G401 (cell line): ENCODE results near the gene AAK1. TPM values are rescaled to one million over a fixed set of nuclear protein-coding genes. Genes with fewer than 3 reads are reported as not detected.
"Not testable (repeated sequence)": the region's sequence is repeated elsewhere in the genome, so short reads cannot be mapped to it uniquely, and the experiment has no call there.

Experiments used
- DNase-seq: peaks from one replicate; pipeline ENCODE4 v3.0.0-alpha.2; 2015; ENCODE audit warnings: low spot score
- in situ Hi-C: cut with HindIII; loops from 2 replicates; pipeline ENCODE4 v1.10.0; 2016; ENCODE audit warnings: low sequenced_read_pairs, mixed read lengths
- total RNA-seq: library from RNA; depleted of rRNA; stranded (reverse); fragments of >200 nt; shearing (Covaris generic); gene quantifications from 2 replicates; pipeline ENCODE4 v1.2.3, GENCODE V29; 2014

The AAK1 gene
- total RNA-seq, 1 experiment from 2014 or later, result 5.6 TPM

DNA sequence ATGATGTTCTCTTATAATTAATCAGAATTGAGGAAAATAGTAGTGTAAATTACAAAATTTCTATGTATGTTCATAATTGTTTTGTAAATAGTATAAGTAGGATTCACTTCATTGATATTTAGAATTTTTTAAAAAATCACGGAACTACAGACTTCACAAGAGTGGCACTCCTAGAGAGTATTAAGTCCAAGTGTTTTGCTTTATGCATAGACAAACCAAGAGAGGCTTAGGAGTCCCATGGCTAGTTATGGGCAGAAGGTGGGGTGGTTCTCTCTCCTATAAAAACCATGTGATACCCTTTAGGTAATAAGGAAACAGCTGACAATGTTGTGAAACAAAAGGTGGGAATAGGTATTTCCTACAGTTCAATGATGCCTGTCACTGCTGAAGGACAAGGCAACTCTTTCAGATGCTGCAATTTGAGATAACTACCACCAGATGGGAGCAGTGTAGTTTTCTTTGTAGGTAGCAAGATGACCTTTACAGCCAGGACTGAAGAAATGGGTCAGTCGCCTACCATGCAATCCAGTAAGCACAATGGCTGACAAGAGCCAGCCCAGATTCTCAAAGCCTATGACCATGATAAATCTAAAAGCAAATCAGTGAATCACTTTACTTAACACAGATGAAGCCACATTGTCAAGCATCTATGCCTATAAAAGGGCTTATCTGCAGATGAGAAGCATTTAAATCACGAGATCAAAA, 83.9 kb downstream of the AAK1 start:
- DNase-seq, result peak; percentile 73
- in situ Hi-C loops, result no loop called here

DNA sequence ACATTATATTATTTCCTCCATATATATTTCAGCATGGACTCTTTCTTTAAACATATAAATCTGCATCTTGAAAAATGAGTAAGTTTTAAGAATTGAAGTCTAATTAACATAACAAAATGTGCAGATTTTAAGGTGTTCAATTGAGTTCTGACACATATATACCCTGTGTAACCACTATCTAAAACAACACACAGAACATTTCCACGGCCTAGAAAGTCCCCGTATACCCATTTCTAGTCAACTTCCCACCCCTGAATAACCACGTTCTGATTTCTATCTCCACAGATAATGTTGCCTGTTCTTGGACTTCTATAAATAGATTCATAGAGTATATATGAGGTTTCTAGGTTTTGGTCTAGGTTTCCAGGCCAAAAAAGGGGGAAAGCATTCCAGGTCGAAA, 87.5 kb downstream of the AAK1 start:
- in situ Hi-C loops, result no loop called here
- DNase-seq, result no peak

DNA sequence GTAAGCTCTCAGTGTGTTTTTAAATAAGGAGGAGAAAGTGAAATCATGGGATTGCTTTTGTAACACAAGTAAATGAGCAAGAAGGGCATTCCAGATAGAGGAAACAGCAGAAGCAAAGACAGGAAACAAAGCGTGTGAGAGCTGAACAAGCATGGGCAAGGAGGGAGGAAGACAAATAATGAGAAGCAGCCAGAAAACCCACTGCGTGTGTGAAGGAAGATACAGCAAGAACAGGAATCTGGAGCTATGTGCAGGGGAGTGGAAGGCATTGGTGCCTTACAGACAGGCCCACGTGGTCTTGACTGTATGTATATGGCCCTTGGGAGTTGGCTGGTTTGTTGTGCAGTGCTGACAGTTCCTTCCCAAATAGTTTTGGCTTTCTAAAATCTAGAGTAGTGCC, 88.6 kb downstream of the AAK1 start:
- no peak for DNase-seq
- in situ Hi-C loops, result no loop called here

DNA sequence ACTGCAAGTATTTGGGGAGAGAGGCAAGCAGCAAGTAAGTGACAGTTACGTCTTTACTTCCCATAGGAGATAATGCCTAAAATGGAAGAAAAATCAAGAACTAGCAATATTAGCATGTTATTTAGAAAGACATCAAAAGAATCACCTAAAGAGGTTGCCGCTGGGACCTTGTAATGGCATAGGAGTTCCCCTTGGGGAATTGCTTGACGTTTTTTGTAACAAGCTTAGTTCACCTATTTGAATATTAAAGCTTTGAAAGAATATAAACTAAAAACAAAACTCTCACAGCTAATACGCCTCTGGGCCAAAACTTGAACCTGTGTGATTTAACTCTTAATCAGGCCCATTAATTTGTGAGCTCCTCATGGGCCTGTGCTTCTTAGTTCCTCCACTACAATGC, 89.0 kb downstream of the AAK1 start:
- no peak for DNase-seq
- in situ Hi-C loops, result no loop called here

DNA sequence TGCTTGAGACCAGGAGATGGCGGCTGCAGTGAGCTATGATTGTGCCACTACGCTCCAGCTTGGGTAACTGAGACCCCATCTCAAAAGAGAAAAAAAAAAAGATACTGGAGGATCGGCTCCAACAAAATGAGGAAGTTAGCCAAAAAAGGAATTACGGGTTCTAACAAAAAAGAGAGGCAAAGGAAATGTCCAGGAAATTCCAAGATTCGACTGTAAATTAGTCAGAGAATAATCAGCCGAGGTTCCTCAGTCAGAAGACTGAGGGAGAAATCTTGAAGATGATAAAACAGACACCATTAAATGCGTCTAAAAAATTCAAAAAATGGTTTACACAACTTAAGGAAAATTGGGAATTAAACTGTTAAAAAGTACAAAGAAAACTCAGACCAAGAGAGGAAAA, 89.5 kb downstream of the AAK1 start:
- in situ Hi-C loops, result no loop called here
- no peak for DNase-seq

DNA sequence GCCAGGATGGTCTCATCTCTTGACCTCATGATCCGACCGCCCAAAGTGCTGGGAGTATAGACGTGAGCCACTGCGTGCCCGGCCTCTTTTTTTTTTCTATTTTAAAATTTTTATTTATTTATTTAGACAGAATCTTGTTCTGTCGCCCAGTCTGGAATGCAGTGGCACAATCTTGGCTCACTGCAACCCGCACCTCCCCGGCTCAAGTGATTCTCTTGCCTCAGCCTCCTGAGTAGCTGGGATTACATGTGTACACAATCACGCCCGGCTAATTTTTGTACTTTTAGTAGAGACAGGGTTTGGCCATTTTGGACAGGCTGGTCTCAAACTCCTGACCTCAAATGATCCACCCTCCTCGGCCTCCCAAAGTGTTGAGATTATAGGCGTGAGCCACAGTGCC, 93.0 kb downstream of the AAK1 start:
- DNase-seq, in situ Hi-C loops: not testable (repeated sequence)

DNA sequence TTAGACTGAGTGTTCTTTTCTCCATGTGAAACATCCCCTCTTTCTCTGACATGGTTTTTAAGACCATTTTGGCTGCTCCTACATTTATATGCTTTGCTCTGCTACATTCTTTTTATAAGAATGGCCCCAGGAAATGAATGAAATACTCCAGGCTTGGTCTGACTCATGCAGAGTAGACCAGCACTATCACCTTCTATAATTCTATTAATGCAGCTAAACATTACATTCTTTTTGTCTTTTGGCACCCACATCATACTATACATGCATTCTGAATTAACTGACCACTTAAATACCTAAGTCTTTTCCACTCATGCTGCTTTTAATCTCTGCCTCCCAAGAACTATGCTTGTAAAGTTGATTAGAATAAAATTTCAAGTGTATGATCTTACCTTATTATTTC, 94.1 kb downstream of the AAK1 start:
- in situ Hi-C loops, result no loop called here
- DNase-seq, result no peak

DNA sequence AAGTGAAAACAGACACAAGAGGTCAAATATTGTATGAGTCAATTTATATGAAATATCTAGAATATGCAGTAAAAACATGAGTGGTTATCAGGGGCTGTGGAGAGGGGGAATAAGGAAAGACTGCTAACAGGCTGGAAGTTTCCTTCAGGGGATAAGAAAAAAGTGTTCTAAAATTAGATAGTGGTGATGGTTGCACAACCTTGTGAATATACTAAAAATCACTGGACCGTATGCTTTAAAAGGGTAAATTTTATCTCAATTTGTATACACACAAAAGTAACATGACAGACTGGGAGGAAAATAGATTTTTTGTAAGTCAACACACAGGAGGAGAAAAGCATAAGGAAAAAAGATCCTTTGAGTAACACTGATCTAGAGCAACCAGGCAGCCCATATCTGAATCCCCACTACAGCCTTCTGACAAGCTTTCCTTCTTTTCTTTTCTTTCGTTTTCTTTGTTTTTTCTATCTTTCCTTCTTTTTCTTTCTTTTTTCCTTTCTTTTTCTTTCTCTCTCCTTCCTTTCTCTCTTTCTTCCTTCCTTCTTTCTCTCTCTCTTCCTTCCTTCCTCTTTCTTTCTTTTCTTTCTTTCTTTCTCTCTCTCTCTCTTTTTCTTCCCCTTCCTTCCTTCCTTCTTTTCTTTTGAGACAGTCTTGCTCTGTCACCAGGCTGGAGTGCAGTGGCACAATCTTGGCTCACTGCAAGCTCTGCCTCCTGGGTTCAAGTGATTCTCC, 95.4 kb downstream of the AAK1 start:
- DNase-seq, result no peak
- in situ Hi-C loops, result no loop called here

DNA sequence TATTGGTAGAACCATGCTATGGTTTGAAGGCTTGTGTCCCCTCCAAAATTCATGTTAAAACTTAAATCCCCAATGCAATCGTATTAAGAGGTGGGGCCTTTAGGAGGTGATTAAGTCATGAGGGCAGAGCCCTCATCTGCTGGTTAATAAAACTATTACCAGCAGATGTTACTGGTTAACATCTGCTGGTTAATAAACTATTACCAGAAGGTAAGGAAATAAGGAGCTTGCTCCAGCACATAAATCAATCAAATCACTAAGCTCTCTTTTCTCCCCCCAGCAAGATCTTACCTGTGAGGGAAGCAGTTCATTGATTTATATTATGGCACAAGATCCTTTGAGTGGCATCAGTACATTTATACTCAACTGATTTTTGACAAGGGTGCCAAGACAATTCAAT, 96.9 kb downstream of the AAK1 start:
- in situ Hi-C loops, result no loop called here
- DNase-seq, result no peak

DNA sequence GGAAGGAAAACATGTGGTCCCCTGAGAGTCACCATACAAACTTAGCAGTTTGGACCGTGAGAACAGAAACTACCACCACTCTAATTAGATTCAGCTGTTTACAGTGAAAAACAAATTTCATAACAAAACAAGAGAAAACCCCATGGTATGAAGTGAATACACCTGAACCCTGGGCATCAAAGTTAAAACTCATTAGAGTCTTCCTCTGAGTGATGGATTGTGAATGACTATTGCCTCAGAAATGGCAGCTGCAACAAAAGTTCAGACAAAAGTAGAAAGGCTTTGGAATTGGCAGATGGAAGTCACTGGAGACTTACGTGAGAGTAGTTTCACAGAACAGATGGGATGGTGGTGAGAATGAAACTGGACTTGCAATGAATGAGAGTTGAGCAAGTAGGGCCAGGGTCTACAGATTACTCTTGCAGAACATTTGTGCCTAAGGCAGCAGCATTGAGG, 98.0 kb downstream of the AAK1 start:
- DNase-seq, result no peak
- in situ Hi-C loops, result no loop called here

DNA sequence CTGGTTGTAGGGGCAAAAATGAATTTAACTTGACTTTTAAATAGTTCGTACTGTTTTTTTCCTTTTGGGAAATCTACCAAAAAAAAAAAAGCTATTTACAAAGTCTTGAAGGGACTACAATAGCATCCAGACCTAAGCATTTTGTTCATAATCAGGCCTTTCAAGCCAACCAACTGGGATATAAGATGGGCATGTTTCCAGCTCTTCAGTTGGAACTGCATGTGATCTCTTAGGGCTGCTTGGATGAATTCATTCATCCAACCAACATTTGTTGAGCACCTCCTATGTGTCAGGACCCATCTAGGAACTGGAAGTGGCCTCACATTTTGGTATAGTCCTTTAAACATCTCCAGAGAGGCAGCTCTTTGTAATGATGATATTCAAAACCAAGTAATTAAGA, 98.6 kb downstream of the AAK1 start:
- in situ Hi-C loops, result no loop called here
- peak; percentile 39 for DNase-seq

DNA sequence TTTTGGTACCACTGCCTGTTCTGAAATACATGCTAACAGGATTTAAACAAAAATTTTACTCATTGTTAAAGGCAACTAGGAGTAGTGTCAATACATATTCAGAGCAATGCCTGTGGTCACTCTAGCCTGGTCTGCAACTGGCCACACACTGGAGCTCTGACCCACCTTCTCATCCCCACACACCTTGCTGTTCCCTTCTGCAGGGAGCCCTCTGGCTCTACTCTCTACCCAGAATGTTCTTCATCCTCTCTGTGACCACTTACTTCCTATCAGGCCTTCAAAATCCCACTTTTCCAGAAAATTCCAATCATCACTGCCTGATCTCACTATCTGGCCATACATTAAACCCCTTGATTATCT, 104.0 kb downstream of the AAK1 start:
- DNase-seq, result no peak
- in situ Hi-C loops, result no loop called here

DNA sequence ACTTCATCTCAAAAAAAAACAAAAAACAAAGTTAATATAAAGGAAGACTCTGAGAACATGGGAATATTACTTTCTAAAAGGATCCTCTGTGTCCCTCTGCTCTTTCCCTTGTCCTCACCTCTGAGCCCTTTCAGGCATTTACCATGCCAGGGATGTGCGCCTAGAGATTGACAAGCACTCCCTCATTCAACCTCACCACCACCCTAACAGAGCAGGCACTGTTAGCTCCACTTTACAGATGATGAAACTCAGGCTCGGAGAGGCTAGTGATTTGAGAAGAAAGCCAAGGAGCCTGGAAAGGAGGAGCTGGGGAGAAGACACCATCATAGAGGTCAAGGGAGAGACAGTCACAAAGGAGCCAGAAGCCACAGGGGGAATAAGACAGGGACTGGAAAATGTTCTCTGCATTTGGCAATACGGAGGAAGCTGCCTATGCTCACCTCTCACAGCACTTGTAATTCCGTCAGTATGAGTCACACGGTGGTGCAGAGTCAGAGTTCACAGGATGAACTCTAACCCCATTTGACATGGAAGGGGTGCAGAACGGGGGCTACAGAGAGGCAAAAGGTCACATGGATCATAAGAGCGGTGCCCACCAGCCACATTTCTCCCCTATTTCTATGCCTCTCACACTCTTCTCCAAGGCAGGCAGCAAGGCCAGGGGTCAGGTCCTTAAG, 104.5 kb downstream of the AAK1 start:
- in situ Hi-C loops, result no loop called here
- DNase-seq, result no peak

DNA sequence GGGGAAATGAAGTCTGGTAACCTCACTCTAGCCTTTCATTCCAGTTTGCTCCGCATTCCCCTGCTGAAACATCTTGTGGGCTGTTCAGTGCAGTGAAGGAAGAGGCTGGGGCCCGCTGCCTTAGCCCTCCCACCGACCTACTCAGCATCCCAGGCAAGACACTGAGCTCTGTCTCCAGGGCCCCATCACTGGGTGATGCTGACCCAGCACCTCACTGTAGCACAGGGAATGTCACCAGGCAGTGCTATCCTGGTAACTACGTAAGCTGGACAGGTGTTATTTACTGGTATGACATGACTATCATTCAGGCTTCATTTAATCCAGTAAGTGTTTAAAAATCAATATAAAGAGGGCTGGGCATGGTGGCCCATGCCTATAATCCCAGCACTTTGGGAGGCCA, 105.3 kb downstream of the AAK1 start:
- in situ Hi-C loops, result no loop called here
- DNase-seq, result no peak

DNA sequence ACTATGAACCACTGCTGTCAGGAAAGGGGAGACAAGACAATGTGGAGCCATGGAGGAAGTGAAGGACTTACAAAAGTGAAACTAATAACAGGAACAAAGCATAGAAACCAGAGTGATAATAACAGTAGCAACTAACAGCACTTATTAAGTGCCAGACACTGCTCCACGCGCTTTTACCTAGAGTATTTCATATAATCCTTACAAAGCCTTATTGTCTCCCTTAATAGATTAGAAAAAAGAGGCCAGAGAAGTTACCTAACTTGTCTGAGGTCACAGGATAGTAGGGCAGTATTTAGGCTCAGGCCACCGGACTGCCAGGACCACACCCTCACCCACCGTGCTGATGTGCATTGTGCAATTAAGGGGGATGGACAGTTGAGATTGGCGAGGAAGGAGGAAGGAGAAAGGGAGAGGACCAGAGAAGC, 107.7 kb downstream of the AAK1 start:
- DNase-seq, result no peak
- in situ Hi-C loops, result no loop called here

DNA sequence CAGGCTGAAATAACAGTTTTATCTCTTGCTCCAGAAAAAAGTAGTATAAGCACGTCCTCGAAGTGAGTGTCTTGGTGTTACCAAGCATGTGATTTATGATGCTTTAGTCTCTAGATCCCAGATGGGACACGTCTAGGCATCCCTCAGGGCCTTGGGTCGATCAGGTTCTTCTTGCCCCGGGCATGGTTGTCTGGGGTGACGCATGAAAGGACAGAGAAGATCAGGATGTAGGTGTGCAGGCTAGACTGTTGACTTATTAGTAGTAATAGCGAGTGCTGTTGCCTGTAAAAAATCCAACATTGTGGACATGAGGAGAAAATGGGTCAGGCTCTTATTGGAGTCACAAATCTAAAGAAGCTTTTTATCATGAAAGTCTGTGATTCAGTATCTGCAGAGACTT, 112.4 kb downstream of the AAK1 start:
- DNase-seq, result no peak
- in situ Hi-C loops, result no loop called here

DNA sequence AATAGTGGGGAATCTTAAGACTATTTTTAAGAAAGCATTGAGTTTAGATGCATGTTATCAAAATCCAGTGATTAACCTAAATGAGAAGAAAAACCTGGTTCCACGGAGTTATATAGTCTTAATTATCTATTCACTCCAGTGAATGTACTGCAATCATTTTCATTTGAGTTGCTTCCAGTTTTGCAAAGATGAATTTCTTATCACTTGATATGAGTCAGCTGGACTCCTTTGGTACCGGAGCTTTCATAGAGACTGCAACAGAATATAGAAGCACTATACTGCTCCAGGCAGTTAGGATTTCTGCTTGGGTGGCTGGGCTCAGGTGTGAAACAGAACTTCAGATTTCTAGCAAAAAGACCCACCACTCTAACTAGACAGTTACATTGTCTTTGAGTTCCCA, 114.1 kb downstream of the AAK1 start:
- DNase-seq, result no peak
- in situ Hi-C loops, result no loop called here

DNA sequence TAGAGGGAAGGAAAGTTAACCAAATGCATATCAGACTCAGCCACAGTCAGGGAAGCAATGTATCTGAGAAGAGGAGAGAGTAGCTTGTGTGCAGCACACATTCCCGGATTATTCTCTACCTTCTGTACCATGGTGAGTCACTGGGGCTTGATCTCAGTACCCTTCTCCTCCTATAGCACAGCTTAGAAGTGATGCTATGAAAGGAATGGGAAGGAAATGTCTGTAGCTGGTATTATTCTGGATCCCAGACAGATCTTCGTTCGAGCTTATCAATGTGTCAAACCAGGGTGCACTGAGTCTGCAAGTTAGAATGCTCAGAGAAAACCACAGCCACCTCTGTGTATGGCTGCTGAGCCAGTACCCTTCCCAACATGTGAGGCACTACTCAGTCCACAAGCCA, 118.3 kb downstream of the AAK1 start:
- DNase-seq, result no peak
- in situ Hi-C loops, result no loop called here

DNA sequence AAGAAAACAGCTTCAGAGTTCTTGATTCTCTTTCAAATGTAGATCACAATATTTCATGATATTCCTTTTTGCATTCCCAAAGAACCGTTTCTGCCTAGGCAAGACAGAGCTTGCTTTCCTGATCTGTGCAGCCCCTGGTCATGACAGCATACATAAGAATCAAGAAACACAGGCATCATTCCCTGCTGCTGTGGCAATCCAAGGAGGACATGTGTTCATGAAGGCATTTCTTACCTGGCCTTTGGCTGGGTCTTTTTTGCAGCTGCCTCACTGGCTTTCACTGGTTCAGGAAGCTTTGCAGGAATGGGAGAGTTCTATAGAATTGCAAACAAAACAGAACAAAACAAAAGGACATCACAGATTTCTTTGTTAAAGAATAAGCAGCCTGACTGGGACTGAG, 118.7 kb downstream of the AAK1 start:
- in situ Hi-C loops, result no loop called here
- no peak for DNase-seq

DNA sequence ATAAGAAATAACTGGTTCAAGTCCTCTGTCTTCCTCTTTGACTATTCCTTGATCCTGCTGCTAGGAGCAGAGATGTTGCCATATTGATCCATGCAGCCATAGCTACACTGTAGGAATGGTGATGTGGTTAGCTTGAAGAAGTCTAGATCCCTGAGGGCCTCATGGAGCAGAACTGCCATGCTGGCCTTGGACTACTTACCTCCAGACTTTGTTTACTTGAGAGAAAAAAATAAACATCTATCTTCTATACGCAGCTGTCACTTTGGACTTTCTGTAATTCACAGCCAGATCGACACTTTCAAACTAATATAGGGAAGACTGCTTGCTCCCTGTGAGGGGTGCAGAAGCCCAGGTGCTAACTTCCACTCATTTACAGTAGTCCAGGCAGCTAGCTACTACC, 121.8 kb downstream of the AAK1 start:
- DNase-seq, result no peak
- in situ Hi-C loops, result no loop called here

DNA sequence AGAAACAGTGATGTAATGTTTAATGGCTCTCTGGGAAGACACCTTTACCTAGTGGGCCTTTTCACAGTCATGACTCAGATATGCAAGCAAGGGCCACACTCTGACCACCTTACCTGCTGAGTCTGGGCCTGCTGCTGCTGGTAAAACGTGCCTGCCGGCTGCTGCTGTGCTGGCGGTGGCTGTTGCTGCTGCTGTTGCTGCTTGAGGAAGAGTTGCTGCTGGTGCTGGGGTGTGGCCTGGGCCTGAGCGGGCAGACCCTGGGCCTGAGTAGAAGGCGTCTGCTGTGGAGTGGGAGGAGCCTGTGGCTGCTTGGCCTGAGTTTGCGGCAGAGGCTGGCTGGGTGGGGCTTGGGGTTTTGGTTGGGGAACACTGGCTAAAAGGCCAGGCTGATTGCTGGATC, 124.7 kb downstream of the AAK1 start:
- no peak for DNase-seq
- in situ Hi-C loops, result no loop called here
